GM12878 (cell line): ENCODE results near the gene PGAP6.

Experiments used
- HCFC1 ChIP-seq: fragments of 150-350 bp; IDR thresholded peaks from 2 replicates; pipeline ENCODE4 v1.6.1; 2014; ENCODE audit warnings: low read length
- POLR2A ChIP-seq: IDR thresholded peaks from 2 replicates; pipeline ENCODE4 v1.6.1; 2011; ENCODE audit warnings: low read depth, mild to moderate bottlenecking, low read length
- SP1 ChIP-seq: IDR thresholded peaks from one replicate; pipeline ENCODE4 v1.6.1; 2011; ENCODE audit warnings: low read depth, low read length
- TCF7 ChIP-seq: IDR thresholded peaks from 2 replicates; pipeline ENCODE4 v1.6.1; 2014; ENCODE audit warnings: antibody characterized with exemption, borderline replicate concordance
- WRNIP1 ChIP-seq: IDR thresholded peaks from 2 replicates; pipeline ENCODE4 v1.6.1; 2011; ENCODE audit warnings: low read depth, low read length, improper control_type of control experiment, borderline replicate concordance
- TF ChIP-seq, protein P1 (sequence below), 3 experiments: IDR thresholded peaks in 2 of 3; conservative IDR thresholded peaks in 1 of 3; 2 replicates each; pipeline ENCODE4 v1.5.1; 2011; ENCODE audit warnings: low read depth in 3 of 3, low read length in 3 of 3, mild to moderate bottlenecking in 3 of 3, control low read depth in 2 of 3, moderate library complexity in 2 of 3, inconsistent platforms in 1 of 3, mixed read lengths in 1 of 3; ENCODE audit not compliant: control insufficient read depth in 2 of 3, insufficient read depth in 1 of 3; ENCODE audit errors: extremely low read depth in 1 of 3
- TF ChIP-seq, protein P2 (sequence below): IDR thresholded peaks from 2 replicates; pipeline ENCODE4 v1.6.1; 2012; ENCODE audit warnings: mild to moderate bottlenecking, low read depth, low read length

DNA sequence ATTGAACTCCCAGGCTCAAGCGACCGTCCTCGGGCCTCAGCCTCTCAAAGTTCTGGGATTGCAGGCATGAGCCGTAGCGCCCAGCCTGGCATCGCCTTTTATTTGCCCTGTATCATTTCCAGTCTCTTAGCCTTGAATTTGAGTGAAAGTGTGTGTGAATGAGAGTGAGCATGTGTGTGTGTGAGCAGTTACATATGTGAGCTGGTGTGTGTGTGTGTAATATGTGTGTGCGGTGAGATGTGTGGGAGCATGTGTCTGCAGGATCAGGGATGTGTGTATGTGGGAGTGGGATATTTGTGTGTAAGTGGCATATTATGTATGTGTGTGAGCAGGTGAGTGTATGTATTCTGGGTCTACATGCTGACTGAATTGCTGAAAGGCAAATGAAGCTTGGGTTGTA lies 49.1 kb upstream of the PGAP6 start:
- TF ChIP-seq, protein P1, sequence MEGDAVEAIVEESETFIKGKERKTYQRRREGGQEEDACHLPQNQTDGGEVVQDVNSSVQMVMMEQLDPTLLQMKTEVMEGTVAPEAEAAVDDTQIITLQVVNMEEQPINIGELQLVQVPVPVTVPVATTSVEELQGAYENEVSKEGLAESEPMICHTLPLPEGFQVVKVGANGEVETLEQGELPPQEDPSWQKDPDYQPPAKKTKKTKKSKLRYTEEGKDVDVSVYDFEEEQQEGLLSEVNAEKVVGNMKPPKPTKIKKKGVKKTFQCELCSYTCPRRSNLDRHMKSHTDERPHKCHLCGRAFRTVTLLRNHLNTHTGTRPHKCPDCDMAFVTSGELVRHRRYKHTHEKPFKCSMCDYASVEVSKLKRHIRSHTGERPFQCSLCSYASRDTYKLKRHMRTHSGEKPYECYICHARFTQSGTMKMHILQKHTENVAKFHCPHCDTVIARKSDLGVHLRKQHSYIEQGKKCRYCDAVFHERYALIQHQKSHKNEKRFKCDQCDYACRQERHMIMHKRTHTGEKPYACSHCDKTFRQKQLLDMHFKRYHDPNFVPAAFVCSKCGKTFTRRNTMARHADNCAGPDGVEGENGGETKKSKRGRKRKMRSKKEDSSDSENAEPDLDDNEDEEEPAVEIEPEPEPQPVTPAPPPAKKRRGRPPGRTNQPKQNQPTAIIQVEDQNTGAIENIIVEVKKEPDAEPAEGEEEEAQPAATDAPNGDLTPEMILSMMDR (IDR thresholded peaks at IDR 0.05 in 2 of 3, conservative IDR thresholded peaks at IDR 0.05 in 1 of 3; ENCODE audit: control insufficient read depth in 2 of 3, extremely low read depth in 1 of 3, insufficient read depth in 1 of 3, low read depth in 3 of 3, low read length in 3 of 3): no peak
- no peak for TF ChIP-seq SP1
- TF ChIP-seq, protein P2, sequence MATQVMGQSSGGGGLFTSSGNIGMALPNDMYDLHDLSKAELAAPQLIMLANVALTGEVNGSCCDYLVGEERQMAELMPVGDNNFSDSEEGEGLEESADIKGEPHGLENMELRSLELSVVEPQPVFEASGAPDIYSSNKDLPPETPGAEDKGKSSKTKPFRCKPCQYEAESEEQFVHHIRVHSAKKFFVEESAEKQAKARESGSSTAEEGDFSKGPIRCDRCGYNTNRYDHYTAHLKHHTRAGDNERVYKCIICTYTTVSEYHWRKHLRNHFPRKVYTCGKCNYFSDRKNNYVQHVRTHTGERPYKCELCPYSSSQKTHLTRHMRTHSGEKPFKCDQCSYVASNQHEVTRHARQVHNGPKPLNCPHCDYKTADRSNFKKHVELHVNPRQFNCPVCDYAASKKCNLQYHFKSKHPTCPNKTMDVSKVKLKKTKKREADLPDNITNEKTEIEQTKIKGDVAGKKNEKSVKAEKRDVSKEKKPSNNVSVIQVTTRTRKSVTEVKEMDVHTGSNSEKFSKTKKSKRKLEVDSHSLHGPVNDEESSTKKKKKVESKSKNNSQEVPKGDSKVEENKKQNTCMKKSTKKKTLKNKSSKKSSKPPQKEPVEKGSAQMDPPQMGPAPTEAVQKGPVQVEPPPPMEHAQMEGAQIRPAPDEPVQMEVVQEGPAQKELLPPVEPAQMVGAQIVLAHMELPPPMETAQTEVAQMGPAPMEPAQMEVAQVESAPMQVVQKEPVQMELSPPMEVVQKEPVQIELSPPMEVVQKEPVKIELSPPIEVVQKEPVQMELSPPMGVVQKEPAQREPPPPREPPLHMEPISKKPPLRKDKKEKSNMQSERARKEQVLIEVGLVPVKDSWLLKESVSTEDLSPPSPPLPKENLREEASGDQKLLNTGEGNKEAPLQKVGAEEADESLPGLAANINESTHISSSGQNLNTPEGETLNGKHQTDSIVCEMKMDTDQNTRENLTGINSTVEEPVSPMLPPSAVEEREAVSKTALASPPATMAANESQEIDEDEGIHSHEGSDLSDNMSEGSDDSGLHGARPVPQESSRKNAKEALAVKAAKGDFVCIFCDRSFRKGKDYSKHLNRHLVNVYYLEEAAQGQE: no peak
- no peak for TF ChIP-seq TCF7
- TF ChIP-seq HCFC1: no peak
- TF ChIP-seq WRNIP1: no peak
- TF ChIP-seq POLR2A: no peak
